SK-N-MC (cell line): Measurements from ENCODE around the gene E2F3.

ENCODE experiments used
- DNase-seq: peaks from one replicate; pipeline ENCODE4 v3.0.0-alpha.2; 2011; ENCODE audit warnings: low read depth, low spot score
- H3K27ac ChIP-seq: fragments of 200-600 bp; sonication (generic); 2 replicates; pipeline ENCODE4 v1.5.1; 2016; ENCODE audit warnings: mixed run types
- H3K36me3 ChIP-seq: fragments of 200-600 bp; sonication (generic); 2 replicates; pipeline ENCODE4 v1.6.1; 2017; ENCODE audit warnings: antibody characterized with exemption, low read length, mixed read lengths; ENCODE audit not compliant: insufficient read depth
- H3K4me3 ChIP-seq: fragments of 200-600 bp; sonication (generic); 2 replicates; pipeline ENCODE4 v1.5.1; 2016
- H3K9ac ChIP-seq: fragments of 200-600 bp; sonication (generic); 2 replicates; pipeline ENCODE4 v1.8.0; 2017; ENCODE audit warnings: mixed run types, mixed read lengths; ENCODE audit not compliant: insufficient read length
- H3K9me3 ChIP-seq: fragments of 200-600 bp; sonication (generic); 2 replicates; pipeline ENCODE4 v1.6.1; 2017; ENCODE audit warnings: low read depth, mild to moderate bottlenecking, antibody characterized with exemption, low read length, moderate library complexity, mixed read lengths
- EZH2 ChIP-seq: fragments of 200-600 bp; sonication (generic); IDR thresholded peaks from one replicate; pipeline ENCODE4 v1.6.1; 2017; ENCODE audit warnings: antibody characterized with exemption
- FOXP2 ChIP-seq: optimal IDR thresholded peaks from 2 replicates; pipeline ENCODE3; 2011; ENCODE audit warnings: mild to moderate bottlenecking, moderate library complexity; ENCODE audit not compliant: insufficient read depth; ENCODE audit errors: extremely low read length, control extremely low read depth
- POLR2AphosphoS5 ChIP-seq: IDR thresholded peaks from 2 replicates; pipeline ENCODE4 v1.6.1; 2012; ENCODE audit warnings: mild to moderate bottlenecking, low read depth, low read length, borderline replicate concordance

E2F3 gene

DNA sequence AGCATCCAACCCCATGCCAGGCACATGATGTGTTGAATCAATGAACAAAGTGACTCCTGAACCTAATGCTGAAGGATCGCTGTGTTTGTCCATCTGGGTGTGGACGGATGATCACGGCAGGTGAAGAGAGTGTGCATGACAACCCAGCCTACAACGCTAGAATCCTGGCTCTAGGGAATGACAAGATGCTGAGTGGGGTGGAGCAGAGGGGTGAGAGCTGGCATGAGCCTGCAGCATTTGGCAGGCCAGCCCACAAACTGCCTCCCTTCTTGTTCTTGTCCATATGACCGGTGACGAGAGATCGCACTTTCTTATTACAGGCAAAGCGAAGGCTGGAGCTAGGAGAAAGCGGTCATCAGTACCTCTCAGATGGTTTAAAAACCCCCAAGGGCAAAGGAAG is 77.8 kb downstream of the E2F3 start:
- Histone ChIP-seq H3K9ac (no peak overlapping the region), H3K27ac (no peak overlapping the region), H3K9me3 (no peaks in the 10 kb centered on the region), H3K36me3 (peaks cover 59% of the 10 kb centered on the region), H3K4me3 (no peak overlapping the region)
- DNase-seq: no peak
- TF ChIP-seq EZH2 (no peak), FOXP2 (no peak), POLR2AphosphoS5 (no peak)

DNA sequence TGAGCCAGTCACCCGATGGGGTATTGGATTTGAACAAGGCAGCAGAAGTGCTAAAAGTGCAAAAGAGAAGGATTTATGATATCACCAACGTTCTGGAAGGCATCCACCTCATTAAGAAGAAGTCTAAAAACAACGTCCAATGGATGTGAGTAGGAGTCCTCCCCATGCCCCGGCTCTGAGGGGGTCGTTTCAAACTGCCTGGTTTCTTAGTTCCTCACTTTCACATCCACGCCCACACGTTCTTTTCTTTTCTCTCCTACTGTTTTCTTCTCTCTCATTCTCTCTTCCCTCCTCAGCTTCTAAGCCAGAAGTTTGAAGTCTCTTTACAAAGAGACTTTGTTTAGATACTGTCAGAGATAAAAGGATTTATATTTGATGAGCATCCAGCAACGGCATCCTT is 79.6 kb downstream of the E2F3 start:
- H3K27ac ChIP-seq: no peak overlapping the region
- peaks cover 66% of the 10 kb centered on the region for H3K36me3 ChIP-seq
- TF ChIP-seq POLR2AphosphoS5 (no peak), EZH2 (no peak), FOXP2 (no peak)
- no peak overlapping the region for H3K4me3 ChIP-seq
- H3K9ac ChIP-seq: no peak overlapping the region
- H3K9me3 ChIP-seq: no peaks in the 10 kb centered on the region
- DNase-seq: no peak

DNA sequence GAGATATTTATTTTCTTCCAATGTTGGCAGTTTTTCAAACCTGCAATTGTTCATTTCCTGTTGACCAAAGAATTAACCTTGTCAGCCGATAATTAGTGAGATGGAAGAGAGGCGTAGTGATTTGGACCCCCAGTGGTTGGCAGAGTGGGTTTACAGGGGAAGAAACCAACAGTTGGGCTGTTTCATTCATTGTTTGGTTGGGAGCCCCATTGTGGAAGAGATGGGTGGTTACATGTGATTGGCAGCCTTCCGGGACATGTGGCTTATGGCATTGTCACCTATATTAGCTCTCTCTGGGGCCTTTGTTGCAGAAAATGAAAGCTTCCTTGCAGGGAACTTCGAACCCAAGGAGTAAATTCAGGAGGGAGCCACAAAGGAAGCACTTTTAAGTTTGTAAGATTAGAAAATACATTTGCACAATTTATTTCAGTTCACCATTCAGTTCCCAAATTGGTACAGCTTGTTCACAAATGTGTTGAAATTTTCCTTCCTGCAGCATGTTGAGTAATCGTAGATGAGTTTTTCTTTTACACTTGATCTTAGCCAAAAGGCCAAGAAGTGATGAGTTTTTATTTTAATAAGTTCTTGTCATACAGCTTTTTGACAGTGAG is 82.3 kb downstream of the E2F3 start:
- Histone ChIP-seq H3K9ac (no peak overlapping the region), H3K27ac (no peak overlapping the region), H3K9me3 (no peaks in the 10 kb centered on the region), H3K36me3 (peaks cover 90% of the 10 kb centered on the region), H3K4me3 (no peak overlapping the region)
- TF ChIP-seq FOXP2: no peak
- no peak for TF ChIP-seq EZH2
- TF ChIP-seq POLR2AphosphoS5: no peak
- DNase-seq: no peak

DNA sequence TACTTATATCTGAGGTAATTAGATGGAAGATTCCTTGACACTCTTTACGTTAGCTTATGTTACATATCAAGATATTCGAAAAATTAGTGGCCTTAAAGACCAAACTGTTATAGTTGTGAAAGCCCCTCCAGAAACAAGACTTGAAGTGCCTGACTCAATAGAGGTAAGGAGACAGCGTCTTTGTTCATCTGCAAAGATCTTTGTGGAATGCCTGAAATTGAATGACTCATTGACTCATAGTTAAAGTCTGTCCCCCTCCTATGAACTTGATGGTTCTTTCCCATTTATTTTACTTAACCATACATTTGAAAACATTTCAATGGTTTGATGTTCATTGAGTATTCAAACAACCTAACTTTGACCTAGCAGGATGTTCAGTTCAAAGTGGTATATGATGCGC is 85.0 kb downstream of the E2F3 start:
- Histone ChIP-seq H3K4me3 (no peak overlapping the region), H3K9ac (no peak overlapping the region), H3K36me3 (peaks cover 92% of the 10 kb centered on the region), H3K27ac (no peak overlapping the region), H3K9me3 (no peaks in the 10 kb centered on the region)
- DNase-seq: no peak
- no peak for TF ChIP-seq POLR2AphosphoS5
- TF ChIP-seq EZH2: no peak
- TF ChIP-seq FOXP2: no peak

DNA sequence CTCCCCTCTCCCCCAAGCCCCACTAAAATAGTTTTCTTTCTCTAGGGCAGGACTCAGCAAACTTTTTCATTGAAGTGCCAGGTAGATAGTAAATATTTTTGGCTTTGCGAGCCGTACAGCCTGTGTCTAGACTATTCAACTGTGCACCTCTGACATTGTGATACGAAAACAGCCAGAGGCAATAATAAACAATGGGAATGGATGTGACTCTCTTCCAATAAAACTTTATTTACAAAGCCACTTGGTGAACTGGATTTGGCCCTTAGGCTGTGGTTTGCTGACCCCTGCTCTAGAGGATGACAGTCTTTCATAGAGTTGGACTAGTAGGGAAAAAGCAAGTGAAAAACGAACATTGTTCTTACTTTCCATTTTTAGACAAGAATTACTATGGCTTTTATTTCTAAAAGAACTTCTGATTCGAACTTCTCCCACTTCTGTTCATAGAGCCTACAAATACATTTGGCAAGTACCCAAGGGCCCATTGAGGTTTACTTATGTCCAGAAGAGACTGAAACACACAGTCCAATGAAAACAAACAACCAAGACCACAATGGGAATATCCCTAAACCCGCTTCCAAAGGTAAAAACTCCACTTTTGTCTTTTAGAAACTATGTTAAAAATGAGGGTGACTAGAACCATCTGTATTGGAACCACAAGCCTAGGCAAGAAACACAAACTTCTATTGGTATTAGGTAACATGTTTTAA is 86.1 kb downstream of the E2F3 start:
- H3K9ac ChIP-seq: no peak overlapping the region
- peaks cover 92% of the 10 kb centered on the region for H3K36me3 ChIP-seq
- no peak for DNase-seq
- no peak for TF ChIP-seq FOXP2
- TF ChIP-seq EZH2: no peak
- TF ChIP-seq POLR2AphosphoS5: no peak
- H3K27ac ChIP-seq: no peak overlapping the region
- H3K4me3 ChIP-seq: no peak overlapping the region
- H3K9me3 ChIP-seq: no peaks in the 10 kb centered on the region

DNA sequence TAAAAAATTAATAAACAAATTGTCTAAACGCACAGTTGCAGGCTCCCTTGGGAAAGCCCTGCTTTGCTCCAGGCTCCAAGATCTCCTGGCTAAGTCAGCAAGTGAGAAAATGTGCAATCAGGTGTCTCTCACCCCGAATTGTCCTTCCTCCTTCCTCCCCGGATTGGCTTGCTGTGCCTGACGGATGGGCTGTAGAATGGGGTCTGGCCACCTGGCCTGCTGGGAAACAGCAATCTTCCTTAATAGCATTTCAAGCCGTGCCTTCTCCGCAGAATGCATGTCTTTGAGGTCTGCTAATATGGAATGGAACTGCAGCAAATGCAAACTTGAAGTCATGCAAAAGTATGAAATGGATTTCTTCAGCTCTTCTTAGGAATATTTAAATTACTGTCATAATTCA is 88.9 kb downstream of the E2F3 start:
- Histone ChIP-seq H3K36me3 (peaks cover 67% of the 10 kb centered on the region), H3K9ac (no peak overlapping the region), H3K4me3 (no peak overlapping the region), H3K27ac (no peak overlapping the region), H3K9me3 (no peaks in the 10 kb centered on the region)
- no peak for DNase-seq
- TF ChIP-seq POLR2AphosphoS5: no peak
- no peak for TF ChIP-seq EZH2
- no peak for TF ChIP-seq FOXP2

DNA sequence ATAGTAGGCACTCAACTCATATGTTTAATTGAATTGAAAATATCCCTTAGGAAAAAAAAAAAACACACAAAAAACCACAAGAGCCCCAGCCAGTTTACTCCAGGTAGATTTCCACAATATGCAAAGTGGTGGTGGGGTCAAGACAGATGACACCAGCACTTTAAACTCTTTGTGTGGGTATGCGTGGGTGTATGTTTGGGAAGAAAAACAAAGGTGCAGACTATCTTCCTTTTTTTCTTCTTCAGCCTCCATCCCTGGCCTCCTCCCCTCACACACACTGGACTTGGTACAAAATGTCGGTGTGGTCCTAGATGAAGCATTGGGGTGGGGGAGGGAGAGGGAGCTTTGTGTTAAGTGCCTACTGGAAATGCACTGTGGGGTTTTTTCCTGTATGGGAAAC is 90.4 kb downstream of the E2F3 start:
- Histone ChIP-seq H3K4me3 (no peak overlapping the region), H3K9me3 (no peaks in the 10 kb centered on the region), H3K36me3 (peaks cover 56% of the 10 kb centered on the region), H3K27ac (no peak overlapping the region), H3K9ac (no peak overlapping the region)
- TF ChIP-seq FOXP2 (no peak), POLR2AphosphoS5 (no peak), EZH2 (no peak)
- DNase-seq: no peak

DNA sequence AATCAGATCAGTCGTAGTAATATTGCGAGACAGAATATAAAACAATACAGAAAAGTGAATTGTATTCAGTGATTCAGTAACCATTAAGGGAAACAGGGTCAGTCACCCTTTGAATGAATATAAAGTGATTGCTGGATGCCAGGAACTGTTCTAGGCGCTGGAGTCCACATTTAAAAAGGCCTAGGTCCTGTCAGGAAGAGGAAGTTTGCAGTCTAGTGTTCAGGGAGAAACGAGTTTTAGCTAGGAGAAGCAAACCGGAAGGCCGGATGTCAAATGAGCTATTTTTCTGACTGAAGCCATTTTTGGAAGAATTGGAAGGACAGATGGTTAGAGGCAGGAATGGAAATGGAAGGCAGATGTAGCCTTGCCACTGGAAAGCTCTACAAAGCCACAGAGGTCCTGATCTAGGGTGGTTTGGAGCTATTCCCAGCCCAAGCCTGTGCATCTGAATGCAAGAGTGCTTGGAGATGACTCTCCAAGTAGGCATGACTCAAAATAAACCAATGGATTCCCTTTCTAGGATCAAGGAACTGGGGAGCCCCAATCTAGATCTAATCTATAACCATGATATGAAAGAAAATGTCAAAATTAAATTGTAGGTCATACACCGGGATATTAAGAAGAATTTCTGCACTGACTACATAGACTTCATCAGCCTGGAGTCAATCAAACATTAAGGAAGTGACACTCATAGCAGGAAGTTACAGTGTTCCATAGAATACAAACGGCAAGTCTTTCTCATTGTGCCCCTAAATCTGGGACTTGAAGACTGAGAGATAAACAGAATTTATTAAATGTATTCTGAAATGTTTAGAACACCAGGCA is 95.7 kb downstream of the E2F3 start:
- H3K36me3 ChIP-seq: 0 out of 2 replicates have a peak, but pooled peaks cover 6% of the 10 kb centered on the region
- DNase-seq: no peak
- no peak overlapping the region for H3K9ac ChIP-seq
- TF ChIP-seq EZH2: no peak
- TF ChIP-seq POLR2AphosphoS5: no peak; the same call in 1 of the 2 replicates
- no peak for TF ChIP-seq FOXP2
- no peak overlapping the region for H3K27ac ChIP-seq
- no peak overlapping the region for H3K4me3 ChIP-seq
- no peaks in the 10 kb centered on the region for H3K9me3 ChIP-seq
